Measurements from ENCODE around the gene WNK3. TPM values are rescaled to one million over a fixed set of nuclear protein-coding genes. Genes with fewer than 3 reads are reported as not detected.

The WNK3 gene
- total and polyA plus RNA-seq, 4 donors = 1.7 to 11.9 (median 7.5) TPM

GRCh38 chrX:54180403-54180802, 177.4 kb downstream of the WNK3 start:
- 73% methylated on average over 4 of the region's 4 CpGs for WGBS
- H3K27ac ChIP-seq (ENCODE audit: low read depth in 1 of 2, low read length in 2 of 2) = no peak overlapping the region
- no peaks in the 10 kb centered on the region for H3K27me3 ChIP-seq (ENCODE audit: control insufficient read depth in 4 of 4, insufficient read depth in 4 of 4, low read length in 3 of 4)
- H3K9me3 ChIP-seq (ENCODE audit: control insufficient read depth in 4 of 4, low read length in 3 of 4) = no peaks in the 10 kb centered on the region
- TF ChIP-seq ATF3 (IDR thresholded peaks at IDR 0.05) (no peak), CTCF (IDR thresholded peaks at IDR 0.05; ENCODE audit: low read depth, low read length, missing input control) (no peak), RAD21 (IDR thresholded peaks at IDR 0.05) (no peak), GABPA (IDR thresholded peaks at IDR 0.05 in 1 of 2, conservative IDR thresholded peaks at IDR 0.05 in 1 of 2) (no peak), TAF1 (conservative IDR thresholded peaks at IDR 0.05) (no peak), JUND (IDR thresholded peaks at IDR 0.05) (no peak), REST (IDR thresholded peaks at IDR 0.05) (no peak), NR2F2 (IDR thresholded peaks at IDR 0.05) (no peak), HNF4G (IDR thresholded peaks at IDR 0.05) (no peak), FOXA2 (IDR thresholded peaks at IDR 0.05) (no peak), SP1 (IDR thresholded peaks at IDR 0.05) (no peak), MAX (IDR thresholded peaks at IDR 0.05) (no peak), RXRA (IDR thresholded peaks at IDR 0.05) (no peak), ZBTB33 (IDR thresholded peaks at IDR 0.05) (no peak), EGR1 (IDR thresholded peaks at IDR 0.05; ENCODE audit: low read depth in 2 of 2) (no peak), HNF4A (conservative IDR thresholded peaks at IDR 0.05) (no peak)
- H3K4me1 ChIP-seq (ENCODE audit: control insufficient read depth in 4 of 4, insufficient read depth in 4 of 4, low read length in 3 of 4) = peaks cover 5 to 16% (median 13%) of the 10 kb centered on the region in 4 donors
- no peak for DNase-seq (ENCODE audit: low spot score)
- no peaks in the 10 kb centered on the region for H3K36me3 ChIP-seq (ENCODE audit: control insufficient read depth in 4 of 4, insufficient read depth in 3 of 4, low read depth in 1 of 4, low read length in 3 of 4)
- H3K9ac ChIP-seq (ENCODE audit: low read depth in 1 of 2, low read length in 2 of 2) = no peak overlapping the region
- no peak overlapping the region for H3K4me3 ChIP-seq (ENCODE audit: low read depth in 1 of 3, low read length in 3 of 3)
